ENCODE data around the gene DHRS1. TPM values are rescaled to one million over a fixed set of nuclear protein-coding genes. Genes with fewer than 3 reads are reported as not detected.

DHRS1 gene
- total RNA-seq, 1 experiment from 2014 or later: 34.7 TPM

- H4K20me1 ChIP-seq (ENCODE audit: insufficient read depth): no peaks in the 10 kb centered on the region
- H3K9me3 ChIP-seq (ENCODE audit: control insufficient read depth in 1 of 2, insufficient read depth in 1 of 2, low read depth in 1 of 2, low read length in 2 of 2): no peaks in the 10 kb centered on the region
- DNase-seq (ENCODE audit: low read depth, low spot score) (no peak), ATAC-seq (no peak)
- H3K27ac ChIP-seq (ENCODE audit: low read depth, low read length): no peak overlapping the region
- BruUV-seq (replicated peaks): no TSS peak
- TF ChIP-seq MAX (IDR thresholded peaks at IDR 0.05) (no peak), ZFX (IDR thresholded peaks at IDR 0.05) (no peak), SRF (IDR thresholded peaks at IDR 0.05; ENCODE audit: low read depth) (no peak), FOSL1 (IDR thresholded peaks at IDR 0.05; ENCODE audit: low read depth) (no peak), SIN3A (IDR thresholded peaks at IDR 0.05; ENCODE audit: low read depth) (no peak)
- TF ChIP-seq, protein P1, sequence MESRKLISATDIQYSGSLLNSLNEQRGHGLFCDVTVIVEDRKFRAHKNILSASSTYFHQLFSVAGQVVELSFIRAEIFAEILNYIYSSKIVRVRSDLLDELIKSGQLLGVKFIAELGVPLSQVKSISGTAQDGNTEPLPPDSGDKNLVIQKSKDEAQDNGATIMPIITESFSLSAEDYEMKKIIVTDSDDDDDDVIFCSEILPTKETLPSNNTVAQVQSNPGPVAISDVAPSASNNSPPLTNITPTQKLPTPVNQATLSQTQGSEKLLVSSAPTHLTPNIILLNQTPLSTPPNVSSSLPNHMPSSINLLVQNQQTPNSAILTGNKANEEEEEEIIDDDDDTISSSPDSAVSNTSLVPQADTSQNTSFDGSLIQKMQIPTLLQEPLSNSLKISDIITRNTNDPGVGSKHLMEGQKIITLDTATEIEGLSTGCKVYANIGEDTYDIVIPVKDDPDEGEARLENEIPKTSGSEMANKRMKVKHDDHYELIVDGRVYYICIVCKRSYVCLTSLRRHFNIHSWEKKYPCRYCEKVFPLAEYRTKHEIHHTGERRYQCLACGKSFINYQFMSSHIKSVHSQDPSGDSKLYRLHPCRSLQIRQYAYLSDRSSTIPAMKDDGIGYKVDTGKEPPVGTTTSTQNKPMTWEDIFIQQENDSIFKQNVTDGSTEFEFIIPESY (IDR thresholded peaks at IDR 0.05; ENCODE audit: extremely low read depth, insufficient replicate concordance, low read length): no peak
- no peak overlapping the region for H3K9ac ChIP-seq (ENCODE audit: low read length)
- ChIA-PET POLR2A (no interaction called here), CTCF (no interaction called here), RAD21 (ENCODE audit: low non-redundant PET in 1 of 2, low total read pairs in 2 of 2, uncharacterized antibody in 2 of 2, unreplicated experiment in 2 of 2) (no interaction called here)
- no peaks in the 10 kb centered on the region for H3K27me3 ChIP-seq (ENCODE audit: insufficient read depth, low read length)
- H3K4me3 ChIP-seq (replicated peaks in 1 of 2; ENCODE audit: low read depth in 1 of 2, low read length in 2 of 2): no peak overlapping the region
- no peak overlapping the region for H2AFZ ChIP-seq (ENCODE audit: low read depth, low read length, poor library complexity, severe bottlenecking)
- intact Hi-C loops (cut with micrococcal nuclease): no loop called here
- H3K4me2 ChIP-seq (ENCODE audit: low read length): no peak overlapping the region
- no peaks in the 10 kb centered on the region for H3K79me2 ChIP-seq (ENCODE audit: insufficient read depth, low read length)
- H3K9me2 ChIP-seq (ENCODE audit: insufficient read depth): no peaks in the 10 kb centered on the region
- no peaks in the 10 kb centered on the region for H3K36me3 ChIP-seq (ENCODE audit: control insufficient read depth in 1 of 2, insufficient read depth in 2 of 2, low read length in 2 of 2)
- peaks cover 10 to 14% of the 10 kb centered on the region in 2 experiments for H3K4me1 ChIP-seq (ENCODE audit: control insufficient read depth in 1 of 2, insufficient read depth in 2 of 2, low read length in 2 of 2)
These were observed 39.4 kb downstream of the DHRS1 start for GRCh38 chr14:24260026-24260779.

Measured in HCT116 (cell line).